NCI-H187 treated with DMSO at 0.1 percent for 48 hours (cell line): ENCODE measurements around the gene APOBEC3A.
"Not testable (repeated sequence)": the region's sequence is repeated elsewhere in the genome, so short reads cannot be mapped to it uniquely, and the experiment has no call there.

Source experiments
- DNase-seq: peaks from one replicate; lab custom pipeline; 2025; lab: John Stamatoyannopoulos, UW

Gene APOBEC3A

GRCh38 chr22:38959590-38959989 is 2.2 kb downstream of the APOBEC3A start:
- no peak for DNase-seq

- DNase-seq = not testable (repeated sequence)
These were observed 3.3 kb downstream of the APOBEC3A start for GRCh38 chr22:38960673-38961072.

- not testable (repeated sequence) for DNase-seq
These were observed 5.9 kb downstream of the APOBEC3A start for GRCh38 chr22:38963291-38963738.

- no peak for DNase-seq
These were observed 6.5 kb downstream of the APOBEC3A start for GRCh38 chr22:38963872-38964271.

- no peak for DNase-seq
These were observed 6.9 kb downstream of the APOBEC3A start for GRCh38 chr22:38964306-38964705.

GRCh38 chr22:38964989-38965388 is 7.6 kb downstream of the APOBEC3A start:
- no peak for DNase-seq

GRCh38 chr22:38965614-38966379 is 8.4 kb downstream of the APOBEC3A start:
- DNase-seq = no peak

- no peak for DNase-seq
These were observed 8.9 kb downstream of the APOBEC3A start for GRCh38 chr22:38966380-38966702.

GRCh38 chr22:38966942-38967341 is 9.5 kb downstream of the APOBEC3A start:
- no peak for DNase-seq

GRCh38 chr22:38967451-38968450 is 10.3 kb downstream of the APOBEC3A start:
- no peak for DNase-seq

- DNase-seq = no peak
These were observed 11.4 kb downstream of the APOBEC3A start for GRCh38 chr22:38968801-38969200.

- DNase-seq = no peak
These were observed 13.1 kb downstream of the APOBEC3A start for GRCh38 chr22:38970551-38970950.

- DNase-seq = no peak
These were observed 13.8 kb downstream of the APOBEC3A start for GRCh38 chr22:38971202-38971601.

- no peak for DNase-seq
These were observed 14.4 kb downstream of the APOBEC3A start for GRCh38 chr22:38971791-38972190.

- DNase-seq = no peak
These were observed 15.1 kb downstream of the APOBEC3A start for GRCh38 chr22:38972558-38972957.

GRCh38 chr22:38973289-38974169 is 16.1 kb downstream of the APOBEC3A start:
- no peak for DNase-seq

GRCh38 chr22:38974170-38974825 is 16.9 kb downstream of the APOBEC3A start:
- no peak for DNase-seq

GRCh38 chr22:38974826-38975175 is 17.4 kb downstream of the APOBEC3A start:
- DNase-seq = no peak

GRCh38 chr22:38977289-38977688 is 19.9 kb downstream of the APOBEC3A start:
- not testable (repeated sequence) for DNase-seq

GRCh38 chr22:38980587-38980986 is 23.2 kb downstream of the APOBEC3A start:
- DNase-seq = not testable (repeated sequence)
